ENCODE measurements around the gene MAT1A.

MAT1A gene

GRCh38 chr10:80274396-80275134, 14.9 kb downstream of the MAT1A start:
- no peak overlapping the region for H3K4me3 ChIP-seq (ENCODE audit: low read depth, low read length)
- no peak for DNase-seq (ENCODE audit: low read depth)
- TF ChIP-seq CTCF (IDR thresholded peaks at IDR 0.05; ENCODE audit: control insufficient read depth, extremely low read depth, insufficient read depth): no peak

DNA sequence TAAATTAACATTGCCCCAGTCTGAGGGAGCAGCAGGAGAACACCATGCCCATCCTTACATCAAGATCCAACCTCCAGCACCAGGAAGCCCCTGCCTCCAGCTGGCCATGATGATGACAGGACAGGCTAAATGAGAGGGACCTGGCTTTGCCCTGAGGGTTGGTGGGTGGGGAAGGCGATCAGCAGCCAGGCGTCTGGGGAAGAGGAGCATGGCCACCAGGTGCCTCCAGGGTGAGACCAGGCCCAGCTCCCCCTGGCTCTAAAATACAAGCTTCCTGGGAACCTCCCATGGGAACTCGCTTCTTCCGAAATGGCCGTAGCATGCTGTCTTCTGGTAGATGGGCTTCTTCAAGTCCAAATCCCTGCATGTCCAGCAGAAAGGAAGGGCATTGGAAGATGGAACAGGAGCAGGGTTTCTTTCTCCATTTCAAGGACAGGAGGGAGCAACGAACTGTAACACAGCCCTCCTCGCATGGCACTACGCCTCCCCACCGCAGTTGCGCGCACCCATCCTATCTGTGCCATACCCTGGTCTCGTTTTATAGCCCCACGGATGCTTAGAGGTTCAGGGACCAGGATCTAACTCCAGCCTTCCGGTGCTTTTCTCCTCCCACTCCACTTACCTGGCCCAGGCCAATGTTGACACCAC, 15.8 kb downstream of the MAT1A start:
- no peak for DNase-seq (ENCODE audit: low read depth)
- no peak overlapping the region for H3K4me3 ChIP-seq (ENCODE audit: low read depth, low read length)
- no peak for TF ChIP-seq CTCF (IDR thresholded peaks at IDR 0.05; ENCODE audit: control insufficient read depth, extremely low read depth, insufficient read depth)

DNA sequence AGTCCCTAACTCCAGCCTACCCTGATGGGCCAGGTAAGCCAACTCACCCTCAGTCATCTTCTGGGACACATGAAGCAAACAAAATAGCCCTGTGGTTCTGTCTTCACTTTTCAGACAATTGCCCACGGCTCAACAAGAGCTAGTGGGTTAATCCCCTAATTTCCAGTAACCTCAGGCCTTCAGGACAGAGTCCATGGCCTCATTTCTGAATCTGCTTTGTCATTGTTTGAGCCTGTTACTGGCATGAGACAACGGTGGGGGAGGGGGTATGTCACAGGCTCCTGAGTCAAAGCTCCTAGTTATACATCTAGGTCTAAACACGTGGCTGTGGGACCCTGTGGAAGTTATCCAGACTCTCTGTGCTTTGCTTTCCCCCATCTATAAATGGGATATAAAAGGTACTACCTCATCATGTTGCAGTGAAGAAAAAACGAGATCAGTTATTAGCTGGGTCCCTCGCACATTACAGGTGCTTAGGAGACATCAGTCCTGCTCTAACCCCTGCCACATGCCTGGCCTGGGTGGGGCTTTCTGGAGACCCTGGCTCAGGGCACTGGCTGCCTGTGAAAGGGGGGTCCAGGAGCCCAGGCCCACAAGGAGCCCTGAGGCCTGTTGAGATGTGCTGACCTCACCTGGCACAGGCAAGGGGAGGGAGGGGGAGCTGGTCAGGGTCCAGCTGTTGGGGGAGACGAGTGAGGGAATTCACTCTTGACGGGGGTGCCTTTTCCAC, 16.5 kb downstream of the MAT1A start:
- no peak for DNase-seq (ENCODE audit: low read depth)
- TF ChIP-seq CTCF (IDR thresholded peaks at IDR 0.05; ENCODE audit: control insufficient read depth, extremely low read depth, insufficient read depth): no peak
- no peak overlapping the region for H3K4me3 ChIP-seq (ENCODE audit: low read depth, low read length)

DNA sequence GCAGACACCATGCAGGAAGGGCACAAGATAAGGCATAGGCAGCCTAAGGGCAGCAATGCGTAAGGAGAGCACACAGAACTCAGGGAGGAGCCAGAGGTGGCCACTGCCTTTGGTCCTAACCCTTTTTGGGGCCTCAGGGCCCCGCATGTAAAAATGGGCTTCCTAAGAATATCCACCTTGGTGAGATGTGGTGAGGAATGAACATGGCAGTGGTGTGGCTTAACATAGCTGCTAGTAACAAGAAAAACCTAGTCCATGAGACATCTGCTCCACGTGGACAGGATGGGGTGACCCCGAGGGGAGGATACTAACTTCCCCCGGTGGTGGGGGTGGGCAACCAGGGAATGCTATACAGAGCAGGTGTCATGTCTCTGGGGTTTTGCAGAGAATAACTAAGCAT, 18.0 kb downstream of the MAT1A start:
- no peak for TF ChIP-seq CTCF (IDR thresholded peaks at IDR 0.05; ENCODE audit: control insufficient read depth, extremely low read depth, insufficient read depth)
- H3K4me3 ChIP-seq (ENCODE audit: low read depth, low read length): no peak overlapping the region

DNA sequence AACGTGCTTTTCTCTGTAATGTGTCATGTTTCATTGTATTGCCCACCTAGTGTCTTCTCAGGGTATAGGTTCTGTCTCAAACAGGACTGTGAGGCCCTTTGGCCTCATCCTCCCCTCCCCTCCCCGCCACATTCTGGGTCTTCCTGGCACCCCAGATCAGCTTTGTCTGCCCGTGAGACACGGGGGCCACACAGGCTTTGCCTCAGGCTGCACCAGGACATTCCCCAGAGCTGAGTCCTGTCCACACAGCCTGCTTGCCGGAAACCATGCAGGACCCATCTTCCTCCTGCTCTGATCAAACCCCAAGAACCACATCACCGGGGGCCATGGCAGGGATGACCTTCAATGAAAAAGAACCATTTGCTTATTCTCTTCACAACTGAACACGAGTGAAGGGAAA, 18.6 kb downstream of the MAT1A start:
- H3K4me3 ChIP-seq (ENCODE audit: low read depth, low read length): no peak overlapping the region
- TF ChIP-seq CTCF (IDR thresholded peaks at IDR 0.05; ENCODE audit: control insufficient read depth, extremely low read depth, insufficient read depth): no peak
- no peak for DNase-seq (ENCODE audit: low read depth)

More for the DNA sequence above, 18.0 kb downstream of the MAT1A start:
- DNase-seq (ENCODE audit: low read depth): no peak

DNA sequence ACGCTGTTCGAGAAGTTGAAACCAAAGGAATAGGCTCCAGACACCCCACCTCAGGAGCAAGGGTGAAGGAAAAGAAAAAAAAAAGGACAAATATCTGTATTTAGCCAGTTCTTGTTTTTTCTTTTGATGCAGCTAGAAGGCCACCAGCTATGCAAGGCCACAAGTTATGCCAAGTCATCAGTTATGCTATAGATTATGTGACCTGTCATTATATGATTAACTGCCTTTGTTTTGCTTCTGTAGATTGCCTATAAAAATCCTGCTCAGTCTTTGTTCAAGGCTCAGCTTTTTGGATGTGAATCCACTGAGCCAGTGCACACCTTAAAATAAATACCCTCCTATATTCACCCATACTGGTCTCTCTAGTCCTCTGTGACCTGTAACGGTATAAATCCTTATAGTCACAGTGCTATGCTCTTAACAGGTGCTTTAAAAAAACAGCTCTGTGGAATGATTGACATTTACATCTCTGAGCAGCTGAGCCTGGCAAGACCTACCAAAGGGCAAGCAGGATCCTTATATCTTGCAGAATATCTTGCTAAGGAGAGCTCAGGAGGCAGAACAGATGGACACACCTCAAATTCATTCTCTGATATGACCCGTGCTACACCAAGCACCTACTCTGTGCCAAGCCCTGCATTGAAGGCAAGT, 20.4 kb downstream of the MAT1A start:
- no peak for TF ChIP-seq CTCF (IDR thresholded peaks at IDR 0.05; ENCODE audit: control insufficient read depth, extremely low read depth, insufficient read depth)
- no peak overlapping the region for H3K4me3 ChIP-seq (ENCODE audit: low read depth, low read length)
- no peak for DNase-seq (ENCODE audit: low read depth)

Measured in LNCaP clone FGC (cell line).